HEK293T (cell line): ENCODE measurements around the gene SPATA9.

Experiments
- BHLHE40 ChIP-seq: fragments of 450-650 bp; IDR thresholded peaks from 2 replicates; pipeline ENCODE4 v1.6.1; 2016; ENCODE audit warnings: mild to moderate bottlenecking, moderate library complexity, borderline replicate concordance
- FOXA1 ChIP-seq: fragments of 450-650 bp; IDR thresholded peaks from 2 replicates; pipeline ENCODE4 v1.6.1; 2016; ENCODE audit warnings: mild to moderate bottlenecking
- FOXK2 ChIP-seq: fragments of 450-650 bp; IDR thresholded peaks from 2 replicates; pipeline ENCODE4 v1.6.1; 2016; ENCODE audit warnings: mild to moderate bottlenecking
- FOXM1 ChIP-seq: fragments of 450-650 bp; IDR thresholded peaks from 2 replicates; pipeline ENCODE4 v1.6.1; 2017; ENCODE audit warnings: mild to moderate bottlenecking, borderline replicate concordance
- LEF1 ChIP-seq: fragments of 450-650 bp; IDR thresholded peaks from 2 replicates; pipeline ENCODE4 v1.6.1; 2017; ENCODE audit warnings: mild to moderate bottlenecking, borderline replicate concordance
- SP1 ChIP-seq: fragments of 450-650 bp; IDR thresholded peaks from 2 replicates; pipeline ENCODE4 v1.6.1; 2017
- SUZ12 ChIP-seq: fragments of 450-650 bp; IDR thresholded peaks from 2 replicates; pipeline ENCODE4 v1.6.1; 2016; ENCODE audit warnings: mild to moderate bottlenecking

DNA sequence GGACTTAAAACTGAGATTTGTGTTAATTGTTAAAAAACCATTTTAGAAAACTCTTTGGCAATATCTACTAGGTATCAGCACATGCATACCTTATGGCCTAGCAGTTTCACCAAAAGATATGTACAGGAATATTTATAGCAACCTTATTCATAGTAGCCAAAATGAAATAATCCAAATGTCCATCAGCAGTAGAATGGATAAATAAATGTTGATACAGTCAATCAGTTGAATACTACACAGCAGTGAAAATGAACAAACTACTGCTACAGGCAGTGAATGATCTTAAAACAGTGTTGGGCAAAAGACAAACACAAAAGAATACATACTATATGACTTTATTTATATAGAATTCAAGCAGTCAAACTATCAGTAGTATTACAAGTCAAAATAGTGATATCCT is 19.8 kb downstream of the SPATA9 start:
- no peak for TF ChIP-seq BHLHE40
- no peak for TF ChIP-seq FOXA1
- TF ChIP-seq SP1 = no peak
- no peak for TF ChIP-seq LEF1
- no peak for TF ChIP-seq FOXM1
- no peak for TF ChIP-seq FOXK2
- no peak for TF ChIP-seq SUZ12
